ENCODE data around the gene ZNF562.

Gene ZNF562

DNA sequence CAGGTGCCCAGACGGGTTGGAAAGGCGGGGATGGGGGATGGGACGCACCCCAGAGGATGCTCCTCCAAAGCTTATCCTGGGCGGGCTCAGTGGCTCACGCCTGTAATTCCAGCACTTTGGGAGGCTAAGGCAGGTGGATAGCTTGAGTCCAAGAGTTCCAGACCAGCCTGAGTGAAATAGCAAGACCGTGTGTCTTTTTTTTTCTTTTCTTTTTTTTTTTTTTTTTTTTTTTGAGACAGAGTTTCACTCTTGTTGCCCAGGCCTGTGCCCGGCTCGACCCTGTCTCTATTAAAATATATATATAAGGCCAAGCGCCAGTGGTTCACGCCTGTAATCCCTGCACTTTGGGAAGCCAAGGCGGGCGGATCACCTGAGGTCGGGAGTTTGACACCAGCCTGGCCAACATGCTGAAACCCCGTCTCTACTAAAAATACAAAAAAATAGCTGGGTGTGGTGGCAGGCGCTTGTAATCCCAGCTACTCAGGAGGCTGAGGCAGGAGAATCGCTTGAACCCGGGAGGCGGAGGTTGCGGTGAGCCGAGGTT lies 530 bp upstream of the ZNF562 start:
- 0 out of 2 replicates have a peak, but pooled peaks have one; percentile 1 for TF ChIP-seq SIN3A (IDR thresholded peaks at IDR 0.05; ENCODE audit: borderline replicate concordance, insufficient read depth, low read length)

- TF ChIP-seq TAF1 (IDR thresholded peaks at IDR 0.05; ENCODE audit: borderline replicate concordance, insufficient read depth, low read length) = no peak
- no peak for TF ChIP-seq POLR2AphosphoS5 (IDR thresholded peaks at IDR 0.05; ENCODE audit: low read depth, low read length)
- TF ChIP-seq SIN3A (IDR thresholded peaks at IDR 0.05; ENCODE audit: borderline replicate concordance, insufficient read depth, low read length) = no peak
- no peak for TF ChIP-seq REST (IDR thresholded peaks at IDR 0.05; ENCODE audit: insufficient read depth in 1 of 2, low read depth in 2 of 2, low read length in 2 of 2)
- no peak for TF ChIP-seq FOXP2 (optimal IDR thresholded peaks at IDR 0.05; ENCODE audit: borderline replicate concordance, extremely low read depth, extremely low read length, insufficient read depth)
Measured at GRCh38 chr19:9673912-9674662, 813 bp downstream of the ZNF562 start.

- TF ChIP-seq SIN3A (IDR thresholded peaks at IDR 0.05; ENCODE audit: borderline replicate concordance, insufficient read depth, low read length) = no peak
- no peak for TF ChIP-seq TAF1 (IDR thresholded peaks at IDR 0.05; ENCODE audit: borderline replicate concordance, insufficient read depth, low read length)
- no peak for TF ChIP-seq FOXP2 (optimal IDR thresholded peaks at IDR 0.05; ENCODE audit: borderline replicate concordance, extremely low read depth, extremely low read length, insufficient read depth)
- no peak for TF ChIP-seq REST (IDR thresholded peaks at IDR 0.05; ENCODE audit: insufficient read depth in 1 of 2, low read depth in 2 of 2, low read length in 2 of 2)
- TF ChIP-seq POLR2AphosphoS5 (IDR thresholded peaks at IDR 0.05; ENCODE audit: low read depth, low read length) = no peak
Measured at GRCh38 chr19:9672893-9673292, 2.0 kb downstream of the ZNF562 start.

DNA sequence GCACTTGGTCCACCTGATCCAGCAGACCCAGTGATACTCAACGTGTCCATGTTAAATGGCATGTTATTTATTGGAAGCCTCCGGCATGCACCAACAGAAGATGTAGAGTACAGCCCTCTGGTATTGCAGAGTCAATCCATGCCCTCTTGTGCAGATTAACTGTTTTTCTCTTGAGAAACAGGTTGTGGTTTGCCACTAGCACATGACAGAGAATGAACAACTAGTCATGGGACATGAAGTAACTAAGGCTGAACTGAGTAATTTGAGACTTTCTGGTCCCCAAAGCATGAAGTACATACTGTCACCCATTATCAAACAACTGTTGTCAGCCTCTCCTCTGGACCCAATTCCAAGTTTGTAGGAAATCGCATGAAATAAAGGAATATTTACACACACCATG lies 3.2 kb downstream of the ZNF562 start:
- TF ChIP-seq FOXP2 (optimal IDR thresholded peaks at IDR 0.05; ENCODE audit: borderline replicate concordance, extremely low read depth, extremely low read length, insufficient read depth) (no peak), POLR2AphosphoS5 (IDR thresholded peaks at IDR 0.05; ENCODE audit: low read depth, low read length) (no peak), TAF1 (IDR thresholded peaks at IDR 0.05; ENCODE audit: borderline replicate concordance, insufficient read depth, low read length) (no peak), REST (IDR thresholded peaks at IDR 0.05; ENCODE audit: insufficient read depth in 1 of 2, low read depth in 2 of 2, low read length in 2 of 2) (no peak), SIN3A (IDR thresholded peaks at IDR 0.05; ENCODE audit: borderline replicate concordance, insufficient read depth, low read length) (no peak)

DNA sequence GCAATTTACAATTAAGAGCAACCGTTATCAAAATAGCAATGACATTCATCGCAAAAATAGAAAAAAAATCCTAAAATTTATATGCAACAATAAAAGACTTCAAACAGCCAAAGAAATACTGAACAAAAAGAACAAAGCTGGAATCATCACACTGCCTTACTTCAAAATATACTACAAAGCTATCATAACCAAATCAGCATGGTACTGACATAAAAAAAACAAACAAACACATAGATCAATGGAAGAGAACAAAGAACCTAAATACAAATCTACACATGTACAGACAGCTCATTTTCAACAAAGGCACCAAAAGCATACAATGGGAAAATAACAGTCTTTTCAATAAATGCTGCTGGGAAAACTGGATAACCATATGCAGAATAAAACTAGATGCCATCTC lies 6.4 kb downstream of the ZNF562 start:
- TF ChIP-seq SIN3A (IDR thresholded peaks at IDR 0.05; ENCODE audit: borderline replicate concordance, insufficient read depth, low read length) = no peak
- no peak for TF ChIP-seq FOXP2 (optimal IDR thresholded peaks at IDR 0.05; ENCODE audit: borderline replicate concordance, extremely low read depth, extremely low read length, insufficient read depth)
- TF ChIP-seq POLR2AphosphoS5 (IDR thresholded peaks at IDR 0.05; ENCODE audit: low read depth, low read length) = no peak
- no peak for TF ChIP-seq REST (IDR thresholded peaks at IDR 0.05; ENCODE audit: insufficient read depth in 1 of 2, low read depth in 2 of 2, low read length in 2 of 2)
- no peak for TF ChIP-seq TAF1 (IDR thresholded peaks at IDR 0.05; ENCODE audit: borderline replicate concordance, insufficient read depth, low read length)
